GM23338 (cell line): ENCODE results near the gene KCNJ16. TPM values are rescaled to one million over a fixed set of nuclear protein-coding genes. Genes with fewer than 3 reads are reported as not detected.

ENCODE experiments used
- ATAC-seq: fragments of 200-7000 bp; cut with Tn5 transposase; 3 replicates; pipeline ENCODE4 v1.9.1; 2020
- DNase-seq: peaks from one replicate; pipeline ENCODE4 v3.0.0-alpha.2; 2015; ENCODE audit warnings: low spot score
- H2AFZ ChIP-seq: fragments of 200-600 bp; sonication (generic); 2 replicates; pipeline ENCODE4 v1.8.0; 2016; ENCODE audit warnings: antibody characterized with exemption, mild to moderate bottlenecking, moderate library complexity
- H3F3A ChIP-seq: fragments of 200-600 bp; sonication (generic); replicated peaks from 2 replicates; pipeline ENCODE4 v1.8.0; 2017; ENCODE audit warnings: antibody characterized with exemption, mixed run types, low read depth
- H3K27ac ChIP-seq: fragments of 200-600 bp; sonication (generic); 2 replicates; pipeline ENCODE4 v1.6.1; 2016; ENCODE audit warnings: low read depth
- H3K27me3 ChIP-seq: fragments of 200-600 bp; sonication (generic); 2 replicates; pipeline ENCODE4 v1.8.0; 2016; ENCODE audit warnings: mild to moderate bottlenecking, mixed run types, moderate library complexity; ENCODE audit not compliant: insufficient read depth
- H3K36me3 ChIP-seq: fragments of 200-600 bp; sonication (generic); 2 replicates; pipeline ENCODE4 v1.8.0; 2016; ENCODE audit warnings: mild to moderate bottlenecking; ENCODE audit not compliant: insufficient read depth
- H3K4me1 ChIP-seq: fragments of 200-600 bp; sonication (generic); 2 replicates; pipeline ENCODE4 v1.8.0; 2016; ENCODE audit warnings: mild to moderate bottlenecking, moderate library complexity; ENCODE audit not compliant: insufficient read depth
- H3K4me2 ChIP-seq: fragments of 200-600 bp; sonication (generic); 2 replicates; pipeline ENCODE4 v1.7.1; 2017; ENCODE audit warnings: mixed run types
- H3K4me3 ChIP-seq: fragments of 200-600 bp; sonication (generic); 2 replicates; pipeline ENCODE4 v1.6.1; 2016; ENCODE audit warnings: mixed run types
- H3K79me2 ChIP-seq: fragments of 200-600 bp; sonication (generic); replicated peaks from 2 replicates; pipeline ENCODE4 v1.8.0; 2017; ENCODE audit warnings: mild to moderate bottlenecking; ENCODE audit not compliant: insufficient read depth
- H3K9me2 ChIP-seq: fragments of 200-600 bp; sonication (generic); 2 replicates; pipeline ENCODE4 v1.8.0; 2017; ENCODE audit not compliant: insufficient read depth
- H4K20me1 ChIP-seq: fragments of 200-600 bp; sonication (generic); replicated peaks from 2 replicates; pipeline ENCODE4 v1.8.0; 2017; ENCODE audit warnings: mild to moderate bottlenecking; ENCODE audit not compliant: insufficient read depth
- H3K27ac Mint-ChIP-seq: 2 replicates; pipeline ENCODE4 v1.8.0; 2020; ENCODE audit warnings: inconsistent platforms, mild to moderate bottlenecking, moderate library complexity, mixed read lengths
- H3K27me3 Mint-ChIP-seq: 3 replicates; pipeline ENCODE4 v1.8.0; 2022; ENCODE audit warnings: low read depth, mild to moderate bottlenecking, moderate library complexity, mixed read lengths, inconsistent platforms; ENCODE audit not compliant: insufficient read depth, poor library complexity
- H3K36me3 Mint-ChIP-seq: 3 replicates; pipeline ENCODE4 v1.8.0; 2021; ENCODE audit warnings: low read depth, mild to moderate bottlenecking, inconsistent platforms, moderate library complexity, mixed read lengths
- H3K4me1 Mint-ChIP-seq: 3 replicates; pipeline ENCODE4 v1.8.0; 2020; ENCODE audit warnings: mild to moderate bottlenecking, inconsistent platforms, mixed read lengths
- H3K4me3 Mint-ChIP-seq: 3 replicates; pipeline ENCODE4 v1.8.0; 2021; ENCODE audit warnings: moderate library complexity, mild to moderate bottlenecking, inconsistent platforms, mixed read lengths
- H3K9me3 Mint-ChIP-seq: 3 replicates; pipeline ENCODE4 v1.8.0; 2020; ENCODE audit warnings: moderate library complexity, mild to moderate bottlenecking, inconsistent platforms, mixed read lengths
- CREB1 ChIP-seq: fragments of 250-450 bp; sonication (Bioruptor Pico); IDR thresholded peaks from 2 replicates; pipeline ENCODE4 v1.5.0; 2020; ENCODE audit warnings: low read depth, mild to moderate bottlenecking, moderate library complexity
- CTCF ChIP-seq, 2 experiments: fragments of 200-600 bp in 1 of 2; sonication (generic) in 1 of 2; conservative IDR thresholded peaks; 2 replicates each; pipeline versions ENCODE4 v1.5.1 to v1.6.1; 2016 to 2017; ENCODE audit warnings: antibody characterized with exemption in 2 of 2, low read depth in 2 of 2, mild to moderate bottlenecking in 2 of 2, moderate library complexity in 1 of 2
- EZH2phosphoT487 ChIP-seq: fragments of 200-600 bp; sonication (generic); IDR thresholded peaks from one replicate; pipeline ENCODE4 v1.8.1; 2018; ENCODE audit warnings: antibody characterized with exemption; ENCODE audit not compliant: unreplicated experiment
- JUNB ChIP-seq: IDR thresholded peaks from one replicate; pipeline ENCODE4 v1.6.1; 2016; ENCODE audit warnings: antibody characterized with exemption; ENCODE audit not compliant: unreplicated experiment
- NANOG ChIP-seq: IDR thresholded peaks from 2 replicates; pipeline ENCODE4 v1.6.1; 2016; ENCODE audit warnings: antibody characterized with exemption, borderline replicate concordance
- STAT1 ChIP-seq: IDR thresholded peaks from one replicate; pipeline ENCODE4 v1.6.1; 2016; ENCODE audit warnings: antibody characterized with exemption; ENCODE audit not compliant: unreplicated experiment
- ZNF114 ChIP-seq: fragments of 250-450 bp; sonication (Bioruptor Pico); IDR thresholded peaks from 2 replicates; pipeline ENCODE4 v1.5.0; 2020; ENCODE audit warnings: mild to moderate bottlenecking, moderate library complexity
- ZNF331 ChIP-seq: fragments of 250-450 bp; sonication (Bioruptor Pico); IDR thresholded peaks from 2 replicates; pipeline ENCODE4 v1.5.0; 2020; ENCODE audit warnings: low read depth, mild to moderate bottlenecking, moderate library complexity
- ZNF462 ChIP-seq: fragments of 250-450 bp; sonication (Bioruptor Pico); IDR thresholded peaks from 2 replicates; pipeline ENCODE4 v1.5.0; 2020; ENCODE audit warnings: mild to moderate bottlenecking, moderate library complexity
- polyA plus RNA-seq: library from polyadenylated mRNA; unstranded; fragments of >200 nt; fragmentation: Nextera tagmentation; extraction: Ambion mirVana; gene quantifications from 2 replicates; pipeline ENCODE4 v1.2.1, GENCODE V29; 2016
- total RNA-seq: library from RNA; depleted of rRNA; stranded (reverse); fragments of >200 nt; shearing (Covaris generic); gene quantifications from 2 replicates; pipeline ENCODE4 v1.2.3, GENCODE V29; 2014

KCNJ16 gene
- total and polyA plus RNA-seq, 2 experiments from 2014 or later: not detected

- no peak for TF ChIP-seq ZNF462 (CRISPR knock-in tag)
Measured at GRCh38 chr17:70073799-70074198, 1.2 kb upstream of the KCNJ16 start (continued).

- Histone ChIP-seq H3K4me2 (no peak overlapping the region), H3K36me3 (no peaks in the 10 kb centered on the region), H3K27ac (no peak overlapping the region), H3K27me3 (no peaks in the 10 kb centered on the region), H2AFZ (no peak overlapping the region), H4K20me1 (no peaks in the 10 kb centered on the region), H3K79me2 (no peaks in the 10 kb centered on the region), H3K4me1 (peaks cover 8% of the 10 kb centered on the region; the same call in 1 of the 2 replicates), H3K9me2 (no peaks in the 10 kb centered on the region), H3K4me3 (no peak overlapping the region), H3F3A (no peaks in the 10 kb centered on the region)
- no peak overlapping the region for H3K4me3 Mint-ChIP-seq
- no peak overlapping the region for H3K27ac Mint-ChIP-seq
- ATAC-seq (no peak), DNase-seq (no peak)
- no peak for TF ChIP-seq STAT1
- no peak for TF ChIP-seq CREB1 (CRISPR knock-in tag)
- TF ChIP-seq ZNF114 (CRISPR knock-in tag): no peak
- no peak for TF ChIP-seq JUNB
- TF ChIP-seq CTCF (conservative IDR thresholded peaks at IDR 0.05; ENCODE audit: low read depth in 2 of 2): no peak
- no peak for TF ChIP-seq ZNF331 (CRISPR knock-in tag)
- TF ChIP-seq EZH2phosphoT487: no peak
- TF ChIP-seq NANOG: no peak
- H3K27me3 Mint-ChIP-seq: no peaks in the 10 kb centered on the region
- no peaks in the 10 kb centered on the region for H3K9me3 Mint-ChIP-seq
- H3K36me3 Mint-ChIP-seq: no peaks in the 10 kb centered on the region
- peaks cover 15% of the 10 kb centered on the region; the same call in 2 of the 3 replicates for H3K4me1 Mint-ChIP-seq
Measured at GRCh38 chr17:70074236-70074830, 692 bp upstream of the KCNJ16 start.
